GM21515 (cell line): Measurements from ENCODE around the gene TBCD.

Experiments
- ATAC-seq: cut with Tn5 transposase; IDR thresholded peaks from one replicate; pipeline ENCODE4 v1.9.1; 2021; ENCODE audit not compliant: unreplicated experiment

Gene TBCD

DNA sequence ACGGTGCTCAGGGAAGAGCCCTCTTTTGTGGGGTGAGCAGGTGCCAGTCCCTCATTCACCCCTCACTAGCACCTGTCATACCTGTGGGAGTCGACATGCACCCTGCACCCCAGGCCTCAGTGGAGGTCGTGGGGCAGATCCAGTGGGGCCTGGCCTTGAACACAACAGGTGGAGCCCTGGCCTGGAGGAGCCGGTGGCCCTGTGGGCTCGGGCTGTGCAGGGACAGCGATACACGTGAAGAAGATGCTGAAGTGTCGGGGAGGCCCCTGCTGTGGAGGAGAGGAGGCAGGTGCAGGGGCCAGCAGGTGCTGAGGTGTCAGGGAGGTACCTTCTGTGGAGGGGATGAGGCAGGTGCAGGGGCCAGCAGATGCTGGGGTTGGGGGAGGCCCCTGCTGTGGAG lies 56.1 kb downstream of the TBCD start:
- ATAC-seq, result no peak

- no peak for ATAC-seq
Measured at GRCh38 chr17:82808921-82809905, 57.3 kb downstream of the TBCD start.

DNA sequence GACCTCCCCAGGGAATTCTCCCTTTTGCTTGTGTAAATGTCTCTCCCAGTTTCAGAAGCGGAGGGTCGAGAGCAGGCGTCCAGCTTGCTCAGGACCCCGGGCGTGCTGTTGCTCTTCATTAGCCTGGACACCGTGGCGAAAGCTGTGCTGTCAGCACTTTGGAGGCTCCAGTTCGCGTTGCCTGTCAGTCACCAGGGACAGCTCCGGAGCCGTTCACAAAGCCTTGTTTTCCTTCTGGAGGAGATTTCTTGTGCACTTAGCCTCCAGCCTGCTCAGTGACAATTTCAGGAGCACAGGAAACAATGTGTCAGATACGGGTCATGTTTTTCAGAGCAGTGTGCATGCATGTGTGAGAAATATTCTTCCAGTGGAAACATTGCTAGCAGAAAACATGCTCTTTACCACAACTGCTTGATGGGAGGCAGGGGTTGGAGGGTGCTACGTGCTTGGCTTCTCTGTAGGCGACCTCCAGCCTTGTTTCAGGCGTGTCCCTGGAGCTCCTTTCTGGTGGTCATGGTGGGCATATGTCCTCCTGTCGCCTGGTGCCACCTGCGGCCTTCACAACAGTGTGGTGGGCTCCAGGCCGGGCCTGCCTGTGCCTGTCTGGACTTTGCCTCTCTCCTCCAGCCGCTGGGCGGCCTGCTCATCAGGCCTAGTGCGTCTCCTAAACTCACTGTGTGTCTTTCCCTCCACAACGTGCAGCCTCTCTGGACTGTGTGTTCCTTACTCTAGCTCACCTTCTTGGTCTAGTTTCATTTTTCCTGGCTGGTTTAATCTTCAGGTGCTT lies 59.0 kb downstream of the TBCD start:
- no peak for ATAC-seq

- no peak for ATAC-seq
Measured at GRCh38 chr17:82812058-82812457, 60.2 kb downstream of the TBCD start.

DNA sequence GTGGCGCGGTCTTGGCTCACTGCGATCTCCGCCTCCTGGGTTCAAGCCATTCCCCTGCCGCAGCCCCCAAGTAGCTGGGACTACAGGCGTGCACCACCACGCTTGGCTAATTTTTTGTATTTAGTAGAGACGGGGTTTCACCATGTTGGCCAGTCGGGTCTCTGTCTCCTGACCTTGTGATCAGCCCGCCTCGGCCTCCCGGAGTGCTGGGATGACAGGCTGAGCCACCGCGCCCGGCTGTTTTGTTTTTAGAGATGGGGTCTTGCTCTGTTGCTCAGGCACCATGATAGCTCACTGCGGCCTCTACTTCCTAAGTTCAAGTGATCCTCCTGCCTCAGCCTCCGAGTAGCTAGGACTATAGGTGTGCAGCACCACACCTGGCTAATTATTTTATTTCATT lies 60.7 kb downstream of the TBCD start:
- no peak for ATAC-seq

- no peak for ATAC-seq
Measured at GRCh38 chr17:82813299-82814051, 61.6 kb downstream of the TBCD start.

GRCh38 chr17:82814834-82815233 lies 63.0 kb downstream of the TBCD start:
- no peak for ATAC-seq

DNA sequence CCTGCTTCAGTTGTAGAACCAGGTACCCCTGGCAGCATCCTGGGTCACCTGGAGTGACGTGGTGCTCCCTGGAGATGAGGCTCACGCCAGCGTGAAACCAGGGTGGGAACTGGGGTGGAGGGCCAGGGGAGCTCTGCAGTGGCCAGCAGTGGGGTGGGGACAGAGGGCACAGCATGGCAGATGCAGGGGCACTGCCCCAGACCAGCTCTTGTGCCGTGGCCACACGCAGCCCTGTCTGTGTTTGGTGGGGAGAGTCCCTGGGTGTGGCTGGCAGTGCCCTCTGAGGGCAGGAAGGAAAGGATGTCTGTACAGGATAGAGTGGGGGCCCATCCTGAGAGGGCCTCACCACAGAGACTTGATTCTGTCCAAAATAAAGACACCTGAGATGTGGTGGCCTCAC lies 63.5 kb downstream of the TBCD start:
- ATAC-seq, result no peak

GRCh38 chr17:82815790-82816305 lies 64.0 kb downstream of the TBCD start:
- ATAC-seq, result no peak

GRCh38 chr17:82816358-82816757 lies 64.5 kb downstream of the TBCD start:
- ATAC-seq, result no peak

DNA sequence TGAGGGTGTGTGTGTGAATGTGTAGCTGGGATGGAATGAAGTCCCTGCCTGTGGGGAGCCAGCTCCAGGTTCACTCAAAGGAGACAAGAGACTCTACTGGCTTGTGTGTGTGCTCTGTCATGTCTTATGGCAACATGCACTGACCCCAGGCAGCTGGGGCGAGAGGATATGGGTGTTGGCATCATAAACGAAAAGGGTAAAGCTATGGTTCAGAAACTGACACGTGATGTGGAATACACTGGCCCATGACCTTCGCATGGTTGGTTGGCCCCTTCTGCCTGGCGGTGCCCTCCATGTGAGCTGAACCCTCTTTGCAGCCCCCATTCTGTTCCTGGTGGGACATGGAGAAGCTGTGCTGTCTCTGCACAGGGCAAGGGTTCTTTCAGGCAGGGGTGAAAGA lies 66.1 kb downstream of the TBCD start:
- no peak for ATAC-seq

DNA sequence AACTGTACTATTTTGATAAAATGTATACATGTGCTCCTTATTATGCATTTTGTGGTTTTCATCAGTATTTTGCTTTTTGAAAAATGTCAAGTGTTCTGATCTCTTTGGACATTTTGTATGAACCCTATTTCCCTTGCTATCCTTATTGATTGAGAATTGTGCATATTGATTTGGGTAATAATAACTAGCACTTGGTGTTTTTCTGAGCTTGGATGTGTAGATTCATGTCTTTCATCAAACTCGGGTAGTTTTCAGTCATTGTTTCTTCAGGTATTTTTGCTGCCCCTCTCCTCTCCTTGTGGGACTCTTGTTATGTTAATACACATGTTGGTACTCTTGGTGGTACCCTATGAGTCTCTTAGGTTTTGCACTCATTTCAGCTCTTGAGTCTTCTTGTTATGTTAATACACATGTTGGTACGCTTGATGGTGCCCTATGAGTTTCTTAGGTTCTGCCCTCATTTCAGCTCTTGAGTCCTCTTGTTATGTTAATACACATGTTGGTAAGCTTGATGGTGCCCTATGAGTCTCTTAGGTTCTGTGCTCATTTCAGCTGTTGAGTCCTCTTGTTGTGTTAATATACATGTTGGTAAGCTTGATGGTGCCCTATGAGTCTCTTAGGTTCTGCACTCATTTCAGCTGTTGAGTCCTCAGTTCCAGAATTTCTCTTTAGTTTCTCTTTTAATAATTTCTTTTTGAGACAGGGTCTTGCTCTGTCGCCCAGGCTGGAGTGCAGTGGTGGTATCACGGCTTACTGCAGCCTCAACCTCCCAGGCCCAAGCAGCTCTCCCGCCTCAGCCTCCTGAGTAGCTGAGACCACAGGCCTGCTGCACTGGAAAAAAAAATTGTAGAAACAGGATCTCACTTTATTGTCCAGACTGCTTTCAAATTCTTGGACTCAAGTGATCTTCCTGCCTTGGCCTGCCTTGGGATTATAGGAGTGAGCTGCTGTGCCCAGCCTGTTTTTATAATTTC lies 68.7 kb downstream of the TBCD start:
- ATAC-seq, result no peak

DNA sequence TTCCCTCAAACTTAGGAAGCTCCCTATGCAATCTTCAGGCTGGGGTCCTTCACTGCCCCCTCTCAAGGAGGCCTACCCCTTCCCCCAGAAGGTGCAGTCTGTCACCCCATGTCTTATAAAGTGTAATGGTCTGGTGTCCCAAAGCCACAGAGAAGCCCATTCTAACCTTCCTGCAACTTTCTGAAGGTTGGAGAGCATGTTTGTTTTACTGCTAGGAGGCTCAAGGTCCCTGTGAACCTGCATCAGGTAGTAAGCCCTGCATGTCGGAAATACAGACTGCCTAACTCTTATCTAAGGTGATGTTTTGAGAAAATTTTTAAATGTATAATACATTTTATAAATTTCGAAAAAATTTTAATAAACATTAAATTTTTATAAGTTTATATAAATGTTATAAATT lies 69.7 kb downstream of the TBCD start:
- ATAC-seq, result no peak

DNA sequence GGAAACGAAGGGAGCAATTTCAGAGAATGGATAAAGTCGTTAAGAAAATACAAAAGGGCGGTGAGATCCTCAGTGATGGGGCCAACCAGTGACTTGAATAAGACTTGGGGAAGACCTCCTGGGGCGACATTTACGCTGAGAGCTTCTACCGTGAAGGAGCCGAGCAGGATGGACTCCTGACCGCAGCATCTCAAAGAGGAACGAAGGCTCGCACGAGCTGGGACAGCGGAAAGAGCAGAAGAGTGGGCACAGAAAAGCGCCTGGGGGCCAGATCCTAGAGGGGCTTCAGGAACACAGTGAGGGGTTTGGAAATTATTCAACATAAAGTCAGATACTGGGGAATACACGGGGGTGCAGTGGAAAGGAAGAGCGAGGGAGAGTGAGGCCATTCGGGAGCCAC lies 70.4 kb downstream of the TBCD start:
- ATAC-seq, result no peak

DNA sequence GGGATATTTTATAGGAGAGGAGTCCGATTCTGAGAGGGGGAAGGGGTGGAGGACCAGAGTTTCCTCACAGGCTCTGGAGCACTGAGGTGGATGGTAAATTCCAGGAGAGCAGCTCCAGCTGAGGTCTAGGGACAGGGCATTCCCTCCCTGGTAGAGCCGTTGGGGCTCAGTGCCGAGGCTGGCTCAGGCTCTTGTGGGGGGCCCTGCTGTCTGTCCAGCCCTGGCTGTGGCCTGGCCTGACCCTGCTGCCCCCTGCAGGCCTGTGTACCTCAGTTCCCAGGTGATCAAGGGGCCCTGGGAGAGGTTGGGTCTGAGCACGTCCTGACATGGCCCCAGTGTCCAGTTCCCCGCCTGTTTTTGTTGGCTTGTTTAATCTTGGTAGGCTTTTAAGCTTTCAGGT lies 71.1 kb downstream of the TBCD start:
- ATAC-seq, result no peak

DNA sequence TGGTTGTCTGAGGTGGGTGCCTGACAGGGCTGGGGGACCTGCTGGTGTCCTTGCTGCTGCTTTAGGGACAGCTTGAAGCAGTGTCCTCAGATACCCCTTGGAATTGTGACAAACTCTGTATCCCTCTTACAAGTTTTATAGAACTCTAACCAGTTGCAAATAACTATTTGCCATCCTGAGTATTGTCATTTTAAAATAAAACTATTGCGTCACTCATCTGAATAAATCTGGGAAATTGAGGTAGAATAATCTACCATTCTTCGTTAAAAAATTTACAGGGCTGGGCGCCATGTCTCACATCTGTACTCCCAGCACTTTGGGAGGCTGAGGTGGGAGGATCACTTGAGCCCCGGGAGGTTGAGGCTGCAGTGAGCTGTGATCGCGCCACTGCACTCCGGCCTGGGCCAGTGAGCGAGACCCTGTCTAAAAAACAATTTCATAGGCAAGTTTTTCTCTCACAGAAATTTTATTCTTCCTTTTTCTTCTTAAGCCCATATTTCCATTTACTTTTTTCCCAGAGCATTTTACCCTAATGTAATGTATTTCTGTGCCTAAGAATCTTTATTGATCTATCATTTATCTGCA lies 73.8 kb downstream of the TBCD start:
- no peak for ATAC-seq

DNA sequence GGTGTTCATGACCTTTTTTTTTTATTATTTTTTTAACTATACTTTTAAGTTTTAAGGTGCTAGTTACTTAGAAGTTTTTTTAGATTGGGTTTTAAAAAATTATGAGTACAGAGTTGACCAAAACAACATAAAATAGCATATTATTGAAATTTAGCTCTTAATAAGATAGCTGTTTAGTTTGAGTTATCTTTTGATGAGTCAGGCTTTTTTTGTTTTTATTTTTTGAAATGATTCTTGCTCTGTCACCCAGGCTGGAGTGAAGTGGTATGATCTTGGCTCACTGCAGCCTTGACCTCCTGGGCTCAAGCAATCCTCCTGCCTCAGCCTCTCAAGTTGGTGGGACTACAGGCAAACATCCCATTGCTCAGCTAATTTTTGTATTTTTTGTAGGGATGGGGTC lies 74.3 kb downstream of the TBCD start:
- ATAC-seq, result no peak

DNA sequence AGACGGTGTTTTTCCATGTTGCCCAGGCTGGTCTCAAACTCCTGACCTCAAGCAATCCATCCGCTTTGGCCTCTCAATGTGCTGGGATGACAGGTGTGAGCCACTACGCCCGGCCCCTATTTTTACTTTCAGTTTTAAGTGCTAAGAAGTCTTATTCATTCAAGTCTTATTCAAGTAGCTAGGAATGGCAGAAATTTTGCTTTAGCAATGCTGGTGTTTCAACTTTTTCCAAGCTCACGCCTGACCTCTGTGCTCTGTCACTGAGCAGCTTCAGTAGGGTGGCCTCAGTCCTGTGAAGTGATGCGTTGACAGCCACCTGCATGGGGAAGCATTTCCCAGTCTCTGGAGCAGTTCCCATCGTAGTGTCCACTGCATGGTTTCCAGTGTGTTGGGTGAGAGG lies 75.1 kb downstream of the TBCD start:
- ATAC-seq, result no peak

- no peak for ATAC-seq
Measured at GRCh38 chr17:82828875-82829487, 77.1 kb downstream of the TBCD start.
